Common myeloid progenitor, CD34-positive (primary cell): Measurements from ENCODE around the gene ATP6V0A4.
"Not testable (repeated sequence)": the region's sequence is repeated elsewhere in the genome, so short reads cannot be mapped to it uniquely, and the experiment has no call there.

Source experiments
- CTCF ChIA-PET: fragments of 350-600 bp; sonication (Branson Sonifier 250); formaldehyde crosslinking; loops from one replicate; lab custom pipeline; 2021; ENCODE audit warnings: antibody characterized with exemption; lab: Charles Lee
- POLR2A ChIA-PET: fragments of 350-600 bp; sonication (Branson Sonifier 250); formaldehyde crosslinking; loops from one replicate; lab custom pipeline; 2021; ENCODE audit warnings: antibody characterized with exemption; lab: Charles Lee
- DNase-seq, 3 donors: peaks; one replicate each; pipeline versions ENCODE4 v3.0.0 to v3.0.0-alpha.2; 2013
- H3K27ac ChIP-seq, 2 experiments: 1 replicate in 1 of 2; 2 replicates in 1 of 2; pipeline ENCODE4 v1.7.0; 2013; ENCODE audit warnings: inconsistent platforms in 2 of 2, low read length in 2 of 2, mild to moderate bottlenecking in 2 of 2, low read depth in 1 of 2, moderate library complexity in 1 of 2; ENCODE audit not compliant: severe bottlenecking in 2 of 2, insufficient read depth in 1 of 2, poor library complexity in 1 of 2
- H3K27me3 ChIP-seq, 5 experiments: replicated peaks in 2 of 5; 1 replicate in 3 of 5; 2 replicates in 2 of 5; pipeline versions ENCODE4 v1.6.1 to v1.7.0; 2013; ENCODE audit warnings: low read length in 4 of 5, mild to moderate bottlenecking in 2 of 5, moderate library complexity in 2 of 5, inconsistent platforms in 1 of 5; ENCODE audit not compliant: insufficient read depth in 5 of 5, control insufficient read depth in 4 of 5
- H3K36me3 ChIP-seq, 4 experiments: 1 replicate in 2 of 4; 2 replicates in 2 of 4; pipeline versions ENCODE4 v1.6.1 to v1.7.0; 2013; ENCODE audit warnings: low read length in 3 of 4, control low read depth in 1 of 4, mild to moderate bottlenecking in 1 of 4; ENCODE audit not compliant: control insufficient read depth in 4 of 4, insufficient read depth in 4 of 4
- H3K4me1 ChIP-seq, 4 experiments: 1 replicate in 3 of 4; 2 replicates in 1 of 4; pipeline versions ENCODE4 v1.6.1 to v1.7.1; 2013; ENCODE audit warnings: low read length in 3 of 4, mild to moderate bottlenecking in 3 of 4, control low read depth in 1 of 4, inconsistent platforms in 1 of 4, moderate library complexity in 1 of 4; ENCODE audit not compliant: control insufficient read depth in 4 of 4, insufficient read depth in 4 of 4; ENCODE audit errors: control extremely low read depth in 1 of 4
- H3K4me3 ChIP-seq, 7 experiments: 1 replicate in 4 of 7; 2 replicates in 3 of 7; pipeline versions ENCODE4 v1.5.1 to v1.7.0; 2013; ENCODE audit warnings: mild to moderate bottlenecking in 7 of 7, low read length in 6 of 7, moderate library complexity in 6 of 7, inconsistent platforms in 2 of 7, low read depth in 2 of 7, control low read depth in 1 of 7; ENCODE audit not compliant: insufficient read depth in 4 of 7, control insufficient read depth in 1 of 7; ENCODE audit errors: extremely low read depth in 1 of 7
- H3K9me3 ChIP-seq, 5 experiments: 1 replicate in 4 of 5; 2 replicates in 1 of 5; pipeline versions ENCODE4 v1.6.1 to v1.7.1; 2013; ENCODE audit warnings: low read length in 4 of 5, mild to moderate bottlenecking in 2 of 5, inconsistent platforms in 1 of 5, low read depth in 1 of 5, moderate library complexity in 1 of 5; ENCODE audit not compliant: control insufficient read depth in 4 of 5, insufficient read depth in 2 of 5; ENCODE audit errors: control extremely low read depth in 1 of 5
- WGBS: methylation state at CpG from one replicate; pipeline ENCODE4 v1.1.5; 2013; ENCODE audit not compliant: insufficient coverage; 5-methylcytosine and 5-hydroxymethylcytosine counted together

Gene ATP6V0A4

DNA sequence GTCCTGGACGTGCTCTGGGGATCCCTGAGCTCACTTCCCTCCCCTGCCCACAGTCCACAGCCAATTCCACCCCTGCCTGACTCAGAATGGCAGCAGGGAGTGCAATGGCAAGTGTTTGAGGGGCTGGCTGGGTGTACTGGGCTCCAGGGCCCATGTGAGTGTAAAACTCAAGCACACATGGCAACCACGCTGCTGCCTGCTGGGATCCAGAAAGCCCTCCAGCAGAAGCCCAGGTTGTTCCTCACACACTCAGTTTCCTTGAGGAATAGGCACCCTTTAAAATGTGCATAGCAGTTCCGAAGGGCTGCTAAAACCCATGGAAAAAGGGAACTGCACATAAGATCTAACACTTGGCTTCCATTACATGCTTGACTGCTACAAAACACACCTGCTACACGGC is 11.3 kb upstream of the ATP6V0A4 start:
- Histone ChIP-seq H3K4me3 (no peak overlapping the region), H3K36me3 (no peaks in the 10 kb centered on the region), H3K27me3 (no peaks in the 10 kb centered on the region), H3K4me1 (peaks cover 0 to 3% (median 0%) of the 10 kb centered on the region in 4 experiments), H3K27ac (no peak overlapping the region), H3K9me3 (no peaks in the 10 kb centered on the region)
- WGBS: 95% methylated on average over 3 of the region's 4 CpGs
- ChIA-PET CTCF (no interaction called here), POLR2A (no interaction called here)
- DNase-seq: no peak

- WGBS: no CpG with 5 or more reads among the region's 1 CpG
- POLR2A ChIA-PET: interaction anchor here (0.6 kb wide), 1 partner anchor 1686 kb away, joined by 3 read pairs; no protein-coding TSS in a partner anchor
These were observed 6.6 kb upstream of the ATP6V0A4 start for GRCh38 chr7:138804618-138805017.

DNA sequence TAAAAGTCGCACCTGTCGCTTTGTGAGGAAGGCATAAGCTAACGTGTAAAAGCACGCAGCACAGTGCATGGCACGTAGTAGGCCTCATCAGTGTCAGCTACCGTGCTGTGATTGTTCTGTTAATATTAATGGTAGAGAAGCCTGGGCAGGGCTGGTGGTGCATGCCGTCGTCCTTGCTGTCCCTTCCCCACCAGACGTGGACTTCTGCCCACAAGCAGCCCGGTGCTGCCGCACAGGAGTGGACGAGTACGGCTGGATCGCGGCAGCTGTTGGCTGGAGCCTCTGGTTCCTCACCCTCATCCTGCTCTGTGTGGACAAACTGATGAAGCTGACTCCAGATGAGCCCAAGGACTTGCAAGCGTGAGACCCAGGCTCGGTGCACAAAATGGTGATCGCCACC is 4.7 kb upstream of the ATP6V0A4 start:
- no peak overlapping the region for H3K4me3 ChIP-seq
- H3K27ac ChIP-seq: no peak overlapping the region
- DNase-seq: no peak
- ChIA-PET CTCF (interaction anchor here (0.6 kb wide), 1 partner anchor 12 kb away, joined by 3 read pairs; no protein-coding TSS in a partner anchor), POLR2A (no interaction called here)
- 97% methylated on average over 15 of the region's 18 CpGs for WGBS
- H3K4me1 ChIP-seq: peaks cover 0 to 3% (median 0%) of the 10 kb centered on the region in 4 experiments
- H3K9me3 ChIP-seq: no peaks in the 10 kb centered on the region
- H3K27me3 ChIP-seq: no peaks in the 10 kb centered on the region
- H3K36me3 ChIP-seq: no peaks in the 10 kb centered on the region

More at GRCh38 chr7:138804618-138805017, 6.6 kb upstream of the ATP6V0A4 start:
- Histone ChIP-seq H3K27ac (no peak overlapping the region), H3K9me3 (no peaks in the 10 kb centered on the region), H3K36me3 (no peaks in the 10 kb centered on the region), H3K4me3 (no peak overlapping the region), H3K4me1 (no peaks in the 10 kb centered on the region), H3K27me3 (no peaks in the 10 kb centered on the region)
- DNase-seq: no peak
- CTCF ChIA-PET: no interaction called here

DNA sequence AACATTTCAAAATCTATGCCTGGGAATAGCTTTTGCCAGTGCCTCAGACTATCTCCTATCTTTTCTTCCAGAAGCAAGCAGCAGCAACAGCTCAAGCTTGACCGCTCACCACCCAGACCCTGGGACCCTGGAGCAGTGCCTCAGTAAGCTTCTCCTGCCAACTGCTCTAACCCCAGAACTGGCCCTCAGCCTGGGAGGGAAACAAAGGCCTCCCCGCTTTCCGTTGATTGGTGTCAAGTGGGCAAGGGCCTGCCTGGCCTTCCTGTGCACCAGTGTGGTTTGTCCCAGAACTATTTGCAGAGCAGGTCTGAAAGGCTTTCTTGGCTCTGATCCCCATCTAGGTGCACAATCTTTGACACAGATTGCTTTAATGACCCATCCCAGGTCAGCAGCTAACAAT is 3.3 kb upstream of the ATP6V0A4 start:
- no peak overlapping the region for H3K4me3 ChIP-seq
- no peaks in the 10 kb centered on the region for H3K36me3 ChIP-seq
- 90% methylated on average over 3 of the region's 3 CpGs for WGBS
- no peaks in the 10 kb centered on the region for H3K9me3 ChIP-seq
- H3K27me3 ChIP-seq: no peaks in the 10 kb centered on the region
- no peak overlapping the region for H3K27ac ChIP-seq
- DNase-seq: no peak
- POLR2A ChIA-PET: interaction anchor here (0.7 kb wide), 1 partner anchor 1154 kb away, joined by 3 read pairs; no protein-coding TSS in a partner anchor
- CTCF ChIA-PET: interaction anchor here (0.6 to 1.1 kb wide), 2 partner anchors 14 to 64 kb away, joined by 3 to 4 read pairs; no protein-coding TSS in a partner anchor
- H3K4me1 ChIP-seq: peaks cover 0 to 6% (median 0%) of the 10 kb centered on the region in 4 experiments

- CTCF ChIA-PET: interaction anchor here (0.6 to 0.8 kb wide), 2 partner anchors 15 to 484 kb away, joined by 3 read pairs; no protein-coding TSS in a partner anchor
- no peak overlapping the region for H3K4me3 ChIP-seq
These were observed 1.5 kb upstream of the ATP6V0A4 start for GRCh38 chr7:138799336-138800000.

GRCh38 chr7:138798836-138799235 is 840 bp upstream of the ATP6V0A4 start:
- Histone ChIP-seq H3K4me3 (no peak overlapping the region), H3K4me1 (peaks cover 0 to 6% (median 0%) of the 10 kb centered on the region in 4 experiments), H3K36me3 (no peaks in the 10 kb centered on the region), H3K9me3 (no peaks in the 10 kb centered on the region), H3K27me3 (no peaks in the 10 kb centered on the region), H3K27ac (no peak overlapping the region)
- WGBS: 100% methylated on average over 4 of the region's 5 CpGs
- CTCF ChIA-PET: no interaction called here
- POLR2A ChIA-PET: interaction anchor here (0.7 kb wide), 1 partner anchor 389 kb away, joined by 3 read pairs; no protein-coding TSS in a partner anchor
- DNase-seq: no peak

More at GRCh38 chr7:138799336-138800000, 1.5 kb upstream of the ATP6V0A4 start:
- H3K9me3 ChIP-seq: no peaks in the 10 kb centered on the region
- H3K27me3 ChIP-seq: no peaks in the 10 kb centered on the region
- H3K27ac ChIP-seq: no peak overlapping the region
- peaks cover 0 to 6% (median 0%) of the 10 kb centered on the region in 4 experiments for H3K4me1 ChIP-seq
- DNase-seq: no peak
- no peaks in the 10 kb centered on the region for H3K36me3 ChIP-seq
- 93% methylated on average over 4 of the region's 7 CpGs for WGBS
- POLR2A ChIA-PET: no interaction called here

DNA sequence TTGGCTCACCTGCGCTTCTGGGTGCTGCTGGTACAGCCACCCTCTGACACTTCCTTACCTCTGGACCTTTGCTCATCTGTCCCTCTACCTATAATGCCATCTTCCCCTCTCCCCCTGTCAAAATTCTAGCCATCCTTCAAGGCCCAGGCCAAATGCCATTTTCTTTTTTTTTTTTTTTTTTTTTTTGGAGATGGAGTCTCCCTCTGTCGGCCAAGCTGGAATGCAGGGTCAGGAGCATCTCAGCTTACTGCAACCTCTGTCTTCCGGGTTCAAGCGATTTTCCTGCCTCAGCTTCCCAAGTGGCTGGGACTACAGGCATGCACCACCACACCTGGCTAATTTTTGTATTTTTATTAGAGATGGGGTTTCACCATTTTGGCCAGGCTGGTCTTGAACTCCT is 950 bp downstream of the ATP6V0A4 start:
- DNase-seq, H3K4me3 ChIP-seq, H3K27ac ChIP-seq, H3K36me3 ChIP-seq, H3K4me1 ChIP-seq, H3K27me3 ChIP-seq, POLR2A ChIA-PET, H3K9me3 ChIP-seq: not testable (repeated sequence)
- WGBS: 83% methylated on average over 3 of the region's 4 CpGs
- CTCF ChIA-PET: interaction anchor here (1.5 kb wide), 1 partner anchor 214 kb away, joined by 3 read pairs; no protein-coding TSS in a partner anchor
